ENCODE measurements around the gene KRT78.
A peak's percentile ranks its signal among the peaks of the same experiment; 100 is the strongest.

KRT78 gene

GRCh38 chr12:52794479-52795331 lies 54.1 kb downstream of the KRT78 start:
- DNase-seq: no peak

DNA sequence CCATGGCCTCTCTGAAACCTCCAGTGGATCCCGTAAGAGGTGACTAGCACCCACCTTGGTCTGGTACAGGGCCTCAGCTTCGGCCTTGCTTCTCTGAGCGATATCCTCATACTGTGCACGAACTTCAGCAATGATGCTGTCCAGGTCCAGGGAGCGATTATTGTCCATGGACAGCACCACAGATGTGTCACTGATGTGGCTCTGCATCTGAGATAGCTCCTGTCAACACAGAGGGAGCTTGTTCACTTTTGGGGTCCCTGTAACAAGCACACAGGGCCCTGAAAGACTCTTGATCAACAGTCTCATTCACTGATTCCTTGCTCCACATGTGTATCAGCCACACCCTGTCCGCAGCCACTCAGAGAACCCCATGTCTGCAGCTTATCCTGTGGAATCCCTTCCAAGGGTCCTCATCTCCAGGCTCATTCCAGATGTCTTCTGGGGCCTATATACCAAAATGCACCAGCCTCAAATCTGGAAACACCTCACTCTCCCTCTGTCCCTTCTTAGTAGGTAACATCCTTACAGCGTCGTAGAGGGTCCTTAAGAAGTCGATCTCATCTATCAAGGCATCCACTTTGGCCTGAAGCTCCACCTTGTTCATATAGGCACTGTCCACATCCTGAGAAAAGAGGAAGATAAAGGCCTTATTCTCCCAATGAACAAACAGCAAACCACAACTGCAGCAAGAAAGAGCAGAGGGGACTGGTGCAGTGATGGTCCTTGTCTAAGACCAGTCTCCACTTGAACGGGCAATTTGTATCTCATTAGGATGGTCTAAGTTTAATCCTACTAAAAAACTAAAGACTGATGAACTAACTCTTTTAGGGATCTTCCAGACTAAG lies 56.4 kb downstream of the KRT78 start:
- DNase-seq: no peak

- no peak for DNase-seq
Observed at GRCh38 chr12:52791271-52792184, 57.3 kb downstream of the KRT78 start.

- no peak for DNase-seq
Observed at GRCh38 chr12:52790427-52791270, 58.1 kb downstream of the KRT78 start.

GRCh38 chr12:52789637-52790426 lies 59.0 kb downstream of the KRT78 start:
- peak; percentile 39 for DNase-seq

DNA sequence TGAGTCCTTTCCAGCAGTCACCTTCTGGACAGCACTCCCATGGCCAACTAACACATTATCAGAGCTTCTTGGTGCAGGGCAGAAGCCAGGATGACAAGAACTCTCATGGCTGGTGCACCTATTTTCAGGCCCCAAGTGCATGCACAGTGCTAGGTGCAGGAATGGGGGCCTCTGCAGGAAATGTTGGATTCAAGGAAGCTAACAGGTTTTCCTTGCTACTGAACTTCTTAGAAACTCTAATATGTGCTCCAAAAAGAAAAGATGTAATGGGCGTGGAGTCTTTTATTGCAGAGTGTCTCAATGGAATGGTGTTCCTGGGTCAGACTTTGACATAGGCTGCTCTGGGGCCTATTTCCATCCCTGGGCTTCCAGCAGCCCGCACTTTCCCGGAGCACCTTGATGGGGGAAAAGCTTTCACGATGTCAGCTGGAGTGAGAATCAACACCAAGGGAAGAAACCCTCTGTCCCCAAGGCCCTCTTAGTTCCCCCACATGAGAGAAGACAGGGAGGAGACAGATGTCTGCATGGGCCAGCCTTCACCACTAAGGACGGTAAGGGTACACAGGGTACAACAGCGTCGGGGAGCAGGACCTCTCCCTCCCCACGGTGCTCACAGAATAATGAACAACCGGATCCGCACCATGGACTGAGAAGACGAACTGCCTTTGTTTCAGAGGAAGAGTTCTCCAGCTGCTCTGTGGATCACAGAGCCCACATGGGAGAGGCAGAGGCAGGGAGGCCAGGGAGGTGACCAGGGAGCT lies 59.7 kb downstream of the KRT78 start:
- DNase-seq: no peak

DNA sequence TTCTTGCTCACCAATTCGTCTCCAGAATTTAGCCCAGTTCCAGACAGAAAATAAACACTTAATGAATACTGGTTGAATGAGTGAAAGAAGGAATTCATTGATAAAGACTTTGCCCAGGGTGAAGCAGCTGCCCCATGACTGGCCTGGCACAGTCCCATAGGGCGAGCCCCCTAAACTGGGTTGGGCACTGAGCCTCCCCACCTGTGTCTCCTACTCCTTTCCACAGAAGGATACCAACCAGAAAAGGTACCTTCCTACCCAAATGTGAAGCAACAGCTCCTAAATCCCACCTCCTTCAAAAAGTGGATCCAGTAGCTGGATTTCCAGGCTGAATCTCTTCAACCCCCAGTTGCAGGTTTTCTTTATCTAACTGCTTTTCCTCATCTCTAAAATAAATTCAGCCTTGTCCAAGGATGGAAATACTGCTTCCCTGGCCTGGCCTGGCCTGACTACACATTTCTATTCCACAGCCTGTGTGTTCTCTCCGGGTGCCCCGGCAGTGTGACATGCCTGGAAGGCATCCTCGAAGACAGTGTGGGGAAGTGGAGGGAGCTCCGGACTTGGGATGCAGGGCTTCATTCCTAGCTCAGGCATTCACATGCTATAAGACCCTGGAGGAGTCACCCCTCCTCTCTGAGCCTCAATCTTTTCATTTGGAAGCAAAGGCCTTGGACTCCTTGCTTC lies 60.5 kb downstream of the KRT78 start:
- DNase-seq: no peak

Data from hematopoietic multipotent progenitor cell treated with erythropoietin and hydrocortisone succinate and interleukin-3 and kit ligand, for 8 days (in vitro differentiated cells).